ENCODE data around the gene SLAMF9.

SLAMF9 gene

GRCh38 chr1:159953536-159954515, at the start of gene SLAMF9:
Gene SLAMF9, minus strand, starts transcription at chr1:159954237. Its CDS starts 100 bp downstream, at chr1:159954137.
- DNase-seq = no peak

- no peak for DNase-seq
Observed at GRCh38 chr1:160001440-160001839, 47.4 kb upstream of the SLAMF9 start.

- no peak for DNase-seq
Observed at GRCh38 chr1:159999204-159999603, 45.2 kb upstream of the SLAMF9 start.

DNA sequence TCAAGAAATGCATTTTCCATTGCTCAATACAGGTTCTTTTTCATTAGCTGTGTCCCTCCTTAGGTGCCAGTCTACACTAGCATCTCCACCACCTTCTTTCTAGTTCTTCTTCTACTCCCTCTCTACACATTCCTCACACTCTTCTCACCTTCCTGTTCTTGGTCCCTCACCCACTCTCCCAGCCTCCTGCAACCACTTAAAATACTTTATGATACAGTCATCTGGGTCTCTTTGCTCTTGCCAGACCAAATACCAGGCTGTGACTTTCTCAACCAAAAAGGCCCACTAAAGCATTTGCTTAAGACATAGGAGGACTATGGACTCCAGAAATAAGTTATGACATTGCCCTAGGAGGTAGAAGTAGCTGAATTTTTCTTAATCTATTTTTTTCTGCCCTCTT, 42.6 kb upstream of the SLAMF9 start:
- no peak for DNase-seq

- no peak for DNase-seq
Observed at GRCh38 chr1:159994896-159995295, 40.9 kb upstream of the SLAMF9 start.

GRCh38 chr1:159993911-159994310, 39.9 kb upstream of the SLAMF9 start:
- no peak for DNase-seq

- no peak for DNase-seq
Observed at GRCh38 chr1:159992161-159992560, 38.1 kb upstream of the SLAMF9 start.

- no peak for DNase-seq
Observed at GRCh38 chr1:159991513-159991912, 37.5 kb upstream of the SLAMF9 start.

- no peak for DNase-seq
Observed at GRCh38 chr1:159990005-159990404, 36.0 kb upstream of the SLAMF9 start.

DNA sequence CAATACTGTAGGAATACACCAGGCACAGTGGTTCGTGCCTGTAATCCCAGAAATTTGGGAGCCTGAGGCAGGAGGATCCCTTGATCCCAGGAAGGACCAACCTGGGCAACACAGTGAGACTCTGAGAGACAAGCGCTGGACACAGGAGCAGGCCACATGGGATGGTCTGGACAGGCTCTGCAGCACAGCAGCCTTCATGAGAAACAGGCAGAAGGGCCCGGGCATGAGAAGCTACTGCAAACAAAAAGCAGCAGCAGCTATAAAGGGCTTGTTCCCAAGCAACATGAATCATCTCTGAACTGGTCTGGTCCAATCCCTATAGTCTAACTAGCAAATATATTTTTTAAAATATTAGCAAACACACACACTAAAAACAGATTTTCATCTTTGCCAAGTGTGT, 35.5 kb upstream of the SLAMF9 start:
- DNase-seq = no peak

GRCh38 chr1:159988006-159988405, 34.0 kb upstream of the SLAMF9 start:
- no peak for DNase-seq

DNA sequence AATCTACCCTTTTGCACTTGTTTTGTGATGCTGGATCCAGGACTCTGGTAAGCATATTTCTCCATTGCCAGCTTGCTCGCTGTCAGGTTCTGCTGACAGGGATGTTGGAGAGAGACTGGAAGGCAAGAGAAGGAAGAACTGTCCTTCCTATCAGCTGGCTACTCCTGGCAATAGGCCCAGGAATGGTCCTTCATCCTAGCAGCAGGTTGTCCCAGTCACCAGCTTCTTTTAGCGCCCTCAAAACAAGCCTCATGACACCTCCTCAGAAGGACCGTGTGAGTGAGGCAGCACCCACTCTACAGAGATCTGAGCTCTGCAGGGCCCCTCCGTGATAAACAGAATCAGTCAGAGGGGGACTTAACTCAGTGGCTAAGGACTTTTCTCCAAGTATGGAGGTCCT, 33.1 kb upstream of the SLAMF9 start:
- no peak for DNase-seq

- DNase-seq = no peak
Observed at GRCh38 chr1:159986531-159986930, 32.5 kb upstream of the SLAMF9 start.

DNA sequence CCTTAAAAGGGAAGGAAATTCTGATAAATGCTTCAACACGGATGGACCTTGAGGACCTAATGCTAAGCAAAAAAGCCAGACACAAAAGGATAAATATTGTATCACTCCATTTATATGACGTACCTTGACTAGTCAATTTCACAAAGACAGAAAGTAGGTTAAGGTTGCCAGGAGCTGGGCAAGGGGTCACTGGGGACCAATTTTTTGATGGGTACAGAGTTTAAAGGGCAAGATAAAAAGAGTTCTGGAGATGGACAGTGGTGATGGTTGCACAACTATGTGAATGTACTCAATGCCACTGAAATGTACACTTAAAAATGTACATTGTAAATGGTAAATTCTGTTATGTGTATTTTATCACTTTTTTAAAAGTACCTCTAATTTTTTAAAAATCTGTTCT, 32.1 kb upstream of the SLAMF9 start:
- no peak for DNase-seq

- DNase-seq = no peak
Observed at GRCh38 chr1:159985473-159985872, 31.4 kb upstream of the SLAMF9 start.

- DNase-seq = no peak
Observed at GRCh38 chr1:159983681-159984080, 29.6 kb upstream of the SLAMF9 start.

GRCh38 chr1:159982280-159982679, 28.2 kb upstream of the SLAMF9 start:
- no peak for DNase-seq

- DNase-seq = no peak
Observed at GRCh38 chr1:159981351-159982055, 27.5 kb upstream of the SLAMF9 start.

GRCh38 chr1:159980786-159981185, 26.7 kb upstream of the SLAMF9 start:
- DNase-seq = no peak

DNA sequence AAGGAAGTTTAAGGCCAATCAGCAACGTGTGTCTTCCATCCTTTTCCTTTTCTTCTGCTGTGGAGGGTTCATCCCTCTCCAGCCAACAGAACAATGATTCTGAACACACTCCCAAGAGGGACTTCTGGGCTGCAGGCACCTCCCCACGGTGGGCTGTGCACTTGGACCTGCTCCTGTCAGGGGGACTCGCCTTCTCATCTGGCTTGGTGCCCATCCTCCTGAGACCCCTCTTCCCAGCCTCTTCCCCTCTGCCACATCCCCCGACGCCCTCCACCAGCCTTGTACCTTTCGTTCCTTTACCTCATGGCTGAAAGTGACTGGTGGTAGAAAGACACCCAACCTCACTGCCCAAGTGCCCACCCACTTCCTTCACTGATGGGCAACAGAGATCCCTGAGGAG, 26.0 kb upstream of the SLAMF9 start:
- no peak for DNase-seq

GRCh38 chr1:159979257-159979656, 25.2 kb upstream of the SLAMF9 start:
- no peak for DNase-seq

DNA sequence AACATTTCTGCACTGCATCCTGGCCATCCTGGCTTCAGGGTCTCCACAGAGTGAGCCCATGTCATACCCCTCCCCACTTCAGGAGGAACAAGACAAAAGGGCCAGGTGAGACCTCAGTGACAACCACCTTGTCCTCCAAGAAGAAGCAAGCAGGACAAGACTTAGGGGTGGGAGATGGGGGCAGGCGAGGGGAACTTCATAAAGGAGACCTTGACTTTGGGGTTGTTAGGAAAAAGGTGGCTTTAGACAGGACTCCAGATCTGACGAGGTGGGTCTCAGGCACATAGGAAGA, 24.0 kb upstream of the SLAMF9 start:
- no peak for DNase-seq

- no peak for DNase-seq
Observed at GRCh38 chr1:159977364-159978106, 23.5 kb upstream of the SLAMF9 start.
